Measurements from ENCODE around the gene NAT10.

NAT10 gene

DNA sequence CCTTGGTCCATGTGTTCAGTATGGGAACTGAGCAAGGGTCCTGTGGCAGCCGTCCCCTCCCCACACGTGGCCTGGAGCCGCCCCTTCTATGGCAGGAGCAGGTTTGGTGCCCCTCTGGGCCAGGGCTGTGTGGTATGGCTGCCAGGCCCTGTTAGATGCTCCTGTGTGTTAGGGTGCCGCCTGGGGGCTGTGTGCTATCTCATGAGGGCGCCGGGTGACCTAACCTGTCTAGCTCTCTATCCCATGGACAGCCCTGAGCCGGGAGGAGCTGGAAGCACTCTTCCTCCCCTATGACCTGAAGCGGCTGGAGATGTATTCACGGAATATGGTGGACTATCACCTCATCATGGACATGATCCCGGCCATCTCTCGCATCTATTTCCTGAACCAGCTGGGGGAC, 34.7 kb downstream of the NAT10 start:
- ATAC-seq = no peak
- TF ChIP-seq BACH2 (CRISPR knock-in tag; IDR thresholded peaks at IDR 0.05; ENCODE audit: borderline replicate concordance) = no peak
- TF ChIP-seq ESRRG (CRISPR knock-in tag; IDR thresholded peaks at IDR 0.05) = no peak
- no peak for TF ChIP-seq GLIS3 (CRISPR knock-in tag; IDR thresholded peaks at IDR 0.05)
- TF ChIP-seq, protein P1, sequence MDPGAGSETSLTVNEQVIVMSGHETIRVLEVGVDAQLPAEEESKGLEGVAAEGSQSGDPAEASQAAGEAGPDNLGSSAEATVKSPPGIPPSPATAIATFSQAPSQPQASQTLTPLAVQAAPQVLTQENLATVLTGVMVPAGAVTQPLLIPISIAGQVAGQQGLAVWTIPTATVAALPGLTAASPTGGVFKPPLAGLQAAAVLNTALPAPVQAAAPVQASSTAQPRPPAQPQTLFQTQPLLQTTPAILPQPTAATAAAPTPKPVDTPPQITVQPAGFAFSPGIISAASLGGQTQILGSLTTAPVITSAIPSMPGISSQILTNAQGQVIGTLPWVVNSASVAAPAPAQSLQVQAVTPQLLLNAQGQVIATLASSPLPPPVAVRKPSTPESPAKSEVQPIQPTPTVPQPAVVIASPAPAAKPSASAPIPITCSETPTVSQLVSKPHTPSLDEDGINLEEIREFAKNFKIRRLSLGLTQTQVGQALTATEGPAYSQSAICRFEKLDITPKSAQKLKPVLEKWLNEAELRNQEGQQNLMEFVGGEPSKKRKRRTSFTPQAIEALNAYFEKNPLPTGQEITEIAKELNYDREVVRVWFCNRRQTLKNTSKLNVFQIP (CRISPR knock-in tag; IDR thresholded peaks at IDR 0.05; ENCODE audit: borderline replicate concordance, low read depth) = no peak

DNA sequence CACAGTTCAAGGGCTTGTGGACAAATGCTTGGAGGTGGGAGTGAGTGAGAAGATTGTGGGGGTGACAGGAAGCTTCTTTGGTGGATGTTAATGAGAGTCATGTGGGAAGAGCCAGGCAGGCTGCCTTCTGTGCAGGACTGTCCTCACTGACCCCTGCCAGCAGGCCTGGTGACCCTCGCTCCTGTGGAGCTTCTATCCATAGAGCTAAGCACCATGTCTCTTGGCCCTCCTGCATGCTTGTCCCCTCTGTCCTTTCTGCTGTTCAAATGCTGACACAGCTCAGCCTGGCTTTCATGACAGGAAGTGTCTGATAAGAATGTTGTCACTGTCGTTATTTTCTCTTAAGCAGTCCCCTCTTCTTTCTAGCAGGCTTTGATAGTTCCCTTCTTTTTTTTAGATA, 37.6 kb downstream of the NAT10 start:
- TF ChIP-seq BACH2 (CRISPR knock-in tag; IDR thresholded peaks at IDR 0.05; ENCODE audit: borderline replicate concordance) = no peak
- ATAC-seq = no peak

DNA sequence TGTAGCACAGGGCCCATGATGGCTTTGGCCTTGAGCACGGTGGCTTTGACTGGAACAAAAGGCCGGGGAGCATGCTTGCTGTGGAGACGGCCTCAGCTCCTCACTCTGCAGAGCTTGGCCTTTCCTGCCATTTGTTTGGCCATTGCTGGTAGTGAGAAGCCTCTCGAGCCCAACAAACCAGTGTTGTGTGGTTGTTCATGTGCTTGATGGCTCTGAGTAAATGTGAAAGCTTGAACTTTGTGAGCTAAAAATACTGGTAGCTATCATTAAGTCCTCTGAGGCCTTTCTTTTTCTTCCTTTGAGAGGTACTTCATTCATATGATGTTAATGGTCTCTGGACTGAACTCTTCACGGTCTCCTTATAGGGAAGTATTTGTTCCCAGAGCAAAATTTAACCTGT, 39.6 kb downstream of the NAT10 start:
- TF ChIP-seq, protein P2, sequence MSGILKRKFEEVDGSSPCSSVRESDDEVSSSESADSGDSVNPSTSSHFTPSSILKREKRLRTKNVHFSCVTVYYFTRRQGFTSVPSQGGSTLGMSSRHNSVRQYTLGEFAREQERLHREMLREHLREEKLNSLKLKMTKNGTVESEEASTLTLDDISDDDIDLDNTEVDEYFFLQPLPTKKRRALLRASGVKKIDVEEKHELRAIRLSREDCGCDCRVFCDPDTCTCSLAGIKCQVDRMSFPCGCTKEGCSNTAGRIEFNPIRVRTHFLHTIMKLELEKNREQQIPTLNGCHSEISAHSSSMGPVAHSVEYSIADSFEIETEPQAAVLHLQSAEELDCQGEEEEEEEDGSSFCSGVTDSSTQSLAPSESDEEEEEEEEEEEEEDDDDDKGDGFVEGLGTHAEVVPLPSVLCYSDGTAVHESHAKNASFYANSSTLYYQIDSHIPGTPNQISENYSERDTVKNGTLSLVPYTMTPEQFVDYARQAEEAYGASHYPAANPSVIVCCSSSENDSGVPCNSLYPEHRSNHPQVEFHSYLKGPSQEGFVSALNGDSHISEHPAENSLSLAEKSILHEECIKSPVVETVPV (CRISPR knock-in tag; IDR thresholded peaks at IDR 0.05) = no peak
- TF ChIP-seq ZNF565 (CRISPR knock-in tag; conservative IDR thresholded peaks at IDR 0.05; ENCODE audit: low read depth) = no peak
- ATAC-seq = no peak

DNA sequence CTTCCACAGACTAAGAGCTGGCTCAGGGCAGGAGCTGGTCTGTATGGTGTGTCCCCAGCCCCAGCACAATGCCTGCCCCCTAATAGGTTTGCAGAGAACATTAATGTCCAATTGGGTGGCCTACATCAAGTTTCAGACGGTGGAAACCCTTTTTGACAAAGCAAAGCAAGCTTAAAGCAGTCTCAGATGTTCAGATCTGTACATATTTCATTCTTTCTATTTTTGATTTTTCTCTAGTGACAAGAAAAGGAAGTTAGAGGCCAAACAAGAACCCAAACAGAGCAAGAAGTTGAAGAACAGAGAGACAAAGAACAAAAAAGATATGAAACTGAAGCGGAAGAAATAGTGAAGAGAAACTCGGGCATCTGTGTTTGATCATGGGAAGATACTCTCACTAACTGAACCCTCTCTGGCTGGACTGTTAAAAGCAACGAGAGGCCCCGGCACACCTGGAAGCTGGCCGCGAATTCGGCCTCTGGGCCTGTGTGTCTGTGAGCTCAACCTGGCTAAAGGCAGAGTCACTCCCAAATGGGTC, 40.5 kb downstream of the NAT10 start:
- no peak for ATAC-seq

More for the DNA sequence above, 40.5 kb downstream of the NAT10 start:
- TF ChIP-seq ZC3H10 (CRISPR knock-in tag; IDR thresholded peaks at IDR 0.05) (no peak), ZNF565 (CRISPR knock-in tag; conservative IDR thresholded peaks at IDR 0.05; ENCODE audit: low read depth) (no peak), OSR1 (CRISPR knock-in tag; IDR thresholded peaks at IDR 0.05) (no peak), ZFP30 (CRISPR knock-in tag; IDR thresholded peaks at IDR 0.05) (no peak), CSDC2 (CRISPR knock-in tag; IDR thresholded peaks at IDR 0.05) (no peak), ESRRG (CRISPR knock-in tag; IDR thresholded peaks at IDR 0.05) (no peak), RARB (CRISPR knock-in tag; IDR thresholded peaks at IDR 0.05) (no peak), ZNF8 (CRISPR knock-in tag; IDR thresholded peaks at IDR 0.05) (no peak), ZNF70 (CRISPR knock-in tag; IDR thresholded peaks at IDR 0.05) (no peak), TCF4 (CRISPR knock-in tag; IDR thresholded peaks at IDR 0.05; ENCODE audit: borderline replicate concordance) (no peak), ISL1 (CRISPR knock-in tag; IDR thresholded peaks at IDR 0.05) (no peak), GLIS3 (CRISPR knock-in tag; IDR thresholded peaks at IDR 0.05) (no peak), SNAI2 (CRISPR knock-in tag; IDR thresholded peaks at IDR 0.05) (no peak), BACH2 (CRISPR knock-in tag; IDR thresholded peaks at IDR 0.05; ENCODE audit: borderline replicate concordance) (no peak)
- TF ChIP-seq, protein P3, sequence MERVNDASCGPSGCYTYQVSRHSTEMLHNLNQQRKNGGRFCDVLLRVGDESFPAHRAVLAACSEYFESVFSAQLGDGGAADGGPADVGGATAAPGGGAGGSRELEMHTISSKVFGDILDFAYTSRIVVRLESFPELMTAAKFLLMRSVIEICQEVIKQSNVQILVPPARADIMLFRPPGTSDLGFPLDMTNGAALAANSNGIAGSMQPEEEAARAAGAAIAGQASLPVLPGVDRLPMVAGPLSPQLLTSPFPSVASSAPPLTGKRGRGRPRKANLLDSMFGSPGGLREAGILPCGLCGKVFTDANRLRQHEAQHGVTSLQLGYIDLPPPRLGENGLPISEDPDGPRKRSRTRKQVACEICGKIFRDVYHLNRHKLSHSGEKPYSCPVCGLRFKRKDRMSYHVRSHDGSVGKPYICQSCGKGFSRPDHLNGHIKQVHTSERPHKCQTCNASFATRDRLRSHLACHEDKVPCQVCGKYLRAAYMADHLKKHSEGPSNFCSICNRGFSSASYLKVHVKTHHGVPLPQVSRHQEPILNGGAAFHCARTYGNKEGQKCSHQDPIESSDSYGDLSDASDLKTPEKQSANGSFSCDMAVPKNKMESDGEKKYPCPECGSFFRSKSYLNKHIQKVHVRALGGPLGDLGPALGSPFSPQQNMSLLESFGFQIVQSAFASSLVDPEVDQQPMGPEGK (CRISPR knock-in tag; IDR thresholded peaks at IDR 0.05; ENCODE audit: borderline replicate concordance) = no peak
- TF ChIP-seq, protein P1 (CRISPR knock-in tag; IDR thresholded peaks at IDR 0.05; ENCODE audit: borderline replicate concordance, low read depth) = no peak
- TF ChIP-seq, protein P4, sequence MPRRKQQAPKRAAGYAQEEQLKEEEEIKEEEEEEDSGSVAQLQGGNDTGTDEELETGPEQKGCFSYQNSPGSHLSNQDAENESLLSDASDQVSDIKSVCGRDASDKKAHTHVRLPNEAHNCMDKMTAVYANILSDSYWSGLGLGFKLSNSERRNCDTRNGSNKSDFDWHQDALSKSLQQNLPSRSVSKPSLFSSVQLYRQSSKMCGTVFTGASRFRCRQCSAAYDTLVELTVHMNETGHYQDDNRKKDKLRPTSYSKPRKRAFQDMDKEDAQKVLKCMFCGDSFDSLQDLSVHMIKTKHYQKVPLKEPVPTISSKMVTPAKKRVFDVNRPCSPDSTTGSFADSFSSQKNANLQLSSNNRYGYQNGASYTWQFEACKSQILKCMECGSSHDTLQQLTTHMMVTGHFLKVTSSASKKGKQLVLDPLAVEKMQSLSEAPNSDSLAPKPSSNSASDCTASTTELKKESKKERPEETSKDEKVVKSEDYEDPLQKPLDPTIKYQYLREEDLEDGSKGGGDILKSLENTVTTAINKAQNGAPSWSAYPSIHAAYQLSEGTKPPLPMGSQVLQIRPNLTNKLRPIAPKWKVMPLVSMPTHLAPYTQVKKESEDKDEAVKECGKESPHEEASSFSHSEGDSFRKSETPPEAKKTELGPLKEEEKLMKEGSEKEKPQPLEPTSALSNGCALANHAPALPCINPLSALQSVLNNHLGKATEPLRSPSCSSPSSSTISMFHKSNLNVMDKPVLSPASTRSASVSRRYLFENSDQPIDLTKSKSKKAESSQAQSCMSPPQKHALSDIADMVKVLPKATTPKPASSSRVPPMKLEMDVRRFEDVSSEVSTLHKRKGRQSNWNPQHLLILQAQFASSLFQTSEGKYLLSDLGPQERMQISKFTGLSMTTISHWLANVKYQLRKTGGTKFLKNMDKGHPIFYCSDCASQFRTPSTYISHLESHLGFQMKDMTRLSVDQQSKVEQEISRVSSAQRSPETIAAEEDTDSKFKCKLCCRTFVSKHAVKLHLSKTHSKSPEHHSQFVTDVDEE (CRISPR knock-in tag; IDR thresholded peaks at IDR 0.05) = no peak
- TF ChIP-seq, protein P5, sequence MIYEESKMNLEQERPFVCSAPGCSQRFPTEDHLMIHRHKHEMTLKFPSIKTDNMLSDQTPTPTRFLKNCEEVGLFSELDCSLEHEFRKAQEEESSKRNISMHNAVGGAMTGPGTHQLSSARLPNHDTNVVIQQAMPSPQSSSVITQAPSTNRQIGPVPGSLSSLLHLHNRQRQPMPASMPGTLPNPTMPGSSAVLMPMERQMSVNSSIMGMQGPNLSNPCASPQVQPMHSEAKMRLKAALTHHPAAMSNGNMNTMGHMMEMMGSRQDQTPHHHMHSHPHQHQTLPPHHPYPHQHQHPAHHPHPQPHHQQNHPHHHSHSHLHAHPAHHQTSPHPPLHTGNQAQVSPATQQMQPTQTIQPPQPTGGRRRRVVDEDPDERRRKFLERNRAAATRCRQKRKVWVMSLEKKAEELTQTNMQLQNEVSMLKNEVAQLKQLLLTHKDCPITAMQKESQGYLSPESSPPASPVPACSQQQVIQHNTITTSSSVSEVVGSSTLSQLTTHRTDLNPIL (CRISPR knock-in tag; IDR thresholded peaks at IDR 0.05; ENCODE audit: low read depth) = no peak
- TF ChIP-seq, protein P2 (CRISPR knock-in tag; IDR thresholded peaks at IDR 0.05) = no peak
